Endothelial cell of umbilical vein (primary cell): ENCODE data around the gene B3GNT9.
A peak's percentile ranks its signal among the peaks of the same experiment; 100 is the strongest.

Experiments used
- EZH2 ChIP-seq: IDR thresholded peaks from 2 replicates; pipeline ENCODE4 v1.6.1; 2012; ENCODE audit warnings: borderline replicate concordance, low read depth, mild to moderate bottlenecking, moderate library complexity, low read length, inconsistent platforms; ENCODE audit not compliant: severe bottlenecking
- FOS ChIP-seq: IDR thresholded peaks from 2 replicates; pipeline ENCODE4 v1.6.1; 2011; ENCODE audit warnings: mild to moderate bottlenecking, low read length, moderate library complexity, borderline replicate concordance; ENCODE audit not compliant: insufficient read depth
- GATA2 ChIP-seq: IDR thresholded peaks from 2 replicates; pipeline ENCODE4 v1.7.0; 2011; ENCODE audit warnings: low read depth, mild to moderate bottlenecking, moderate library complexity, mixed read lengths, low read length; ENCODE audit not compliant: insufficient read length, insufficient read depth
- JUN ChIP-seq: IDR thresholded peaks from 2 replicates; pipeline ENCODE4 v1.6.1; 2011; ENCODE audit warnings: borderline replicate concordance, low read depth; ENCODE audit not compliant: insufficient read length, insufficient read depth
- POLR2A ChIP-seq: IDR thresholded peaks from 2 replicates; pipeline ENCODE4 v1.6.1; 2012; ENCODE audit warnings: low read depth, mild to moderate bottlenecking, control low read depth, low read length
- POLR2AphosphoS5 ChIP-seq: IDR thresholded peaks from 2 replicates; pipeline ENCODE4 v1.6.1; 2012; ENCODE audit warnings: low read depth, mild to moderate bottlenecking, control low read depth, low read length, moderate library complexity; ENCODE audit not compliant: insufficient read depth
- TF ChIP-seq, protein P1 (sequence below), 2 donors: IDR thresholded peaks; 1 replicate in 1 of 2; 2 replicates in 1 of 2; pipeline ENCODE4 v1.5.1; 2011; ENCODE audit warnings: low read length in 2 of 2, mild to moderate bottlenecking in 2 of 2, moderate library complexity in 2 of 2, control low read depth in 1 of 2, inconsistent platforms in 1 of 2, low read depth in 1 of 2; ENCODE audit not compliant: insufficient read depth in 1 of 2; ENCODE audit errors: extremely low read depth in 1 of 2
- TF ChIP-seq, protein P2 (sequence below): IDR thresholded peaks from 2 replicates; pipeline ENCODE4 v1.6.1; 2011; ENCODE audit not compliant: insufficient read depth, insufficient read length

DNA sequence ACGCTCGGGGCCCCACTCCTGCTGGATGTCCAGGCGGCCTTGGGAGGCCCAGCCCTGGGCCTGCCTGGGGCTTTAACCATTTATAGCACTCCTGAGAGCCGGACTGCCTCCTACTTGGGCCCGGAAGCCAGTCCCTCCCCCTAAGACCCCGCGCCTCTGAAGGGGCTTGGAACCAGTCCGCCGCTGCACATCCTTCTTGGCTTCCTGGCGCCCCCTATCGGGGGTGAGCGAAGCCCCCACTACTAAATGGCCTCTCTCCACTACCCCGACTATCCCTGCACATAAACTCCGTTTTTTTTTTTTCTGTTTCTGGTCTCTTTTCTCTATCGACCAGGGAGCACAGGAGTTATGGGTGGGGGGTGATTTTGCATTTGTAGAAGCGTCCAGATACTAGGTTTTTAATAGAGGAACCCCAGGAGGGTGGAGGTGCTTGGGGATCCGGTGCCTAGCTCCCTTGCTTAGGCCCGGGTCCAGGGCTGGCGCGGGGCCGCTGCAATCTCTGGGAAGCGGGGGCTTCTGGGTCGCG is 18.9 kb upstream of the B3GNT9 start:
- TF ChIP-seq POLR2A (no peak), JUN (no peak), EZH2 (no peak), FOS (no peak), POLR2AphosphoS5 (no peak), GATA2 (no peak)
- TF ChIP-seq, protein P1, sequence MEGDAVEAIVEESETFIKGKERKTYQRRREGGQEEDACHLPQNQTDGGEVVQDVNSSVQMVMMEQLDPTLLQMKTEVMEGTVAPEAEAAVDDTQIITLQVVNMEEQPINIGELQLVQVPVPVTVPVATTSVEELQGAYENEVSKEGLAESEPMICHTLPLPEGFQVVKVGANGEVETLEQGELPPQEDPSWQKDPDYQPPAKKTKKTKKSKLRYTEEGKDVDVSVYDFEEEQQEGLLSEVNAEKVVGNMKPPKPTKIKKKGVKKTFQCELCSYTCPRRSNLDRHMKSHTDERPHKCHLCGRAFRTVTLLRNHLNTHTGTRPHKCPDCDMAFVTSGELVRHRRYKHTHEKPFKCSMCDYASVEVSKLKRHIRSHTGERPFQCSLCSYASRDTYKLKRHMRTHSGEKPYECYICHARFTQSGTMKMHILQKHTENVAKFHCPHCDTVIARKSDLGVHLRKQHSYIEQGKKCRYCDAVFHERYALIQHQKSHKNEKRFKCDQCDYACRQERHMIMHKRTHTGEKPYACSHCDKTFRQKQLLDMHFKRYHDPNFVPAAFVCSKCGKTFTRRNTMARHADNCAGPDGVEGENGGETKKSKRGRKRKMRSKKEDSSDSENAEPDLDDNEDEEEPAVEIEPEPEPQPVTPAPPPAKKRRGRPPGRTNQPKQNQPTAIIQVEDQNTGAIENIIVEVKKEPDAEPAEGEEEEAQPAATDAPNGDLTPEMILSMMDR (IDR thresholded peaks at IDR 0.05; ENCODE audit: extremely low read depth in 1 of 2, insufficient read depth in 1 of 2, low read depth in 1 of 2, low read length in 2 of 2): peak; percentile 58 to 78
- TF ChIP-seq, protein P2, sequence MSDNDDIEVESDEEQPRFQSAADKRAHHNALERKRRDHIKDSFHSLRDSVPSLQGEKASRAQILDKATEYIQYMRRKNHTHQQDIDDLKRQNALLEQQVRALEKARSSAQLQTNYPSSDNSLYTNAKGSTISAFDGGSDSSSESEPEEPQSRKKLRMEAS: no peak
